Vagina (tissue), 2 donors: ENCODE measurements around the gene PUSL1. TPM values are rescaled to one million over a fixed set of nuclear protein-coding genes. Genes with fewer than 3 reads are reported as not detected.

ENCODE experiments used
- DNase-seq, 2 donors: peaks; one replicate each; pipeline ENCODE4 v3.0.0-alpha.2; 2017; ENCODE audit errors: extremely low spot score in 2 of 2
- H3K27ac ChIP-seq: fragments of 200-600 bp; sonication (generic); one replicate; pipeline ENCODE4 v1.5.1; 2019
- H3K27me3 ChIP-seq: fragments of 200-600 bp; sonication (generic); one replicate; pipeline ENCODE4 v1.5.1; 2019
- H3K36me3 ChIP-seq, 2 donors: fragments of 200-600 bp; sonication (generic); one replicate each; pipeline ENCODE4 v1.5.1; 2017 to 2019
- H3K4me1 ChIP-seq: fragments of 200-600 bp; sonication (generic); one replicate; pipeline ENCODE4 v1.5.1; 2019
- H3K4me3 ChIP-seq, 2 donors: fragments of 200-600 bp; sonication (generic); 1 replicate in 1 of 2; 2 replicates in 1 of 2; pipeline ENCODE4 v1.5.1; 2016 to 2019
- H3K9me3 ChIP-seq: fragments of 200-600 bp; sonication (generic); one replicate; pipeline ENCODE4 v1.5.1; 2019
- POLR2A ChIP-seq, 2 donors: fragments of 450-650 bp; IDR thresholded peaks; one replicate each; pipeline ENCODE4 v1.6.1; 2017; ENCODE audit warnings: antibody characterized with exemption in 2 of 2, mild to moderate bottlenecking in 2 of 2, moderate library complexity in 2 of 2
- POLR2AphosphoS5 ChIP-seq, 2 donors: sonication (generic); formaldehyde crosslinking; IDR thresholded peaks; one replicate each; pipeline ENCODE4 v1.9.0; 2017; ENCODE audit warnings: antibody characterized with exemption in 2 of 2, mild to moderate bottlenecking in 2 of 2, low read depth in 1 of 2; ENCODE audit not compliant: insufficient read depth in 1 of 2
- intact Hi-C: fragments of 100-400 bp; cut with DNase I; formaldehyde crosslinking; loops from one replicate; pipeline ENCODE4 v1.15.1; 2023
- total RNA-seq: library from RNA; depleted of rRNA; stranded (reverse); fragments of >200 nt; gene quantifications from one replicate; pipeline ENCODE4 v1.2.3, GENCODE V29; 2016
- TF ChIP-seq, protein P1 (sequence below), 3 experiments: fragments of 450-650 bp in 2 of 3; fragments of 200-600 bp in 1 of 3; sonication (generic) in 1 of 3; IDR thresholded peaks; one replicate each; pipeline ENCODE4 v1.5.1; 2017 to 2019; ENCODE audit warnings: antibody characterized with exemption in 3 of 3, mild to moderate bottlenecking in 2 of 3, moderate library complexity in 2 of 3

Gene PUSL1
- total RNA-seq, 1 donor from 2014 or later: 31.2 TPM

DNA sequence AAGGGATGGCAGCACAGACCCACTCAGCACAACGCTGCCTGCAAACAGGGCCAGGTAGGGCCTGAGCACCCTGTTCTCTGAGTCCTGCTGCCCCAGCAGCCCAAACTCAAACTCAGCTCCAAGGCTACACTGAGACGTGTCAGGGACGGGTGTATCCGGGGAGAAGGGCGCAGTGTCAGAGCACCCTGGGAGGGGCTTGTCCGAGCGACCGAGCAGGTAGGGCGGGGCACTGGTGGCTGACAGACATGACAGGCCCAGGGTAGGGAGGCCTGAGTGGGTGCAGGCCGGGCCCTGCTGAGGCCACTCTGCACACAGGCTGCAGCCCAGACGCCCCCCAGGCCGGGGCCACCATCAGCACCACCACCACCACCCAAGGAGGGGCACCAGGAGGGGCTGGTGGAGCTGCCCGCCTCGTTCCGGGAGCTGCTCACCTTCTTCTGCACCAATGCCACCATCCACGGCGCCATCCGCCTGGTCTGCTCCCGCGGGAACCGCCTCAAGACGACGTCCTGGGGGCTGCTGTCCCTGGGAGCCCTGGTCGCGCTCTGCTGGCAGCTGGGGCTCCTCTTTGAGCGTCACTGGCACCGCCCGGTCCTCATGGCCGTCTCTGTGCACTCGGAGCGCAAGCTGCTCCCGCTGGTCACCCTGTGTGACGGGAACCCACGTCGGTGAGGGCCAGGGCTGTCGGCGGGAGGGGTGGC, 22.6 kb upstream of the PUSL1 start:
- Histone ChIP-seq H3K9me3 (no peaks in the 10 kb centered on the region), H3K27me3 (no peaks in the 10 kb centered on the region), H3K4me3 (no peak overlapping the region), H3K27ac (no peak overlapping the region), H3K36me3 (no peaks in the 10 kb centered on the region), H3K4me1 (peaks cover 11% of the 10 kb centered on the region)
- intact Hi-C loops: no loop called here
- TF ChIP-seq, protein P1, sequence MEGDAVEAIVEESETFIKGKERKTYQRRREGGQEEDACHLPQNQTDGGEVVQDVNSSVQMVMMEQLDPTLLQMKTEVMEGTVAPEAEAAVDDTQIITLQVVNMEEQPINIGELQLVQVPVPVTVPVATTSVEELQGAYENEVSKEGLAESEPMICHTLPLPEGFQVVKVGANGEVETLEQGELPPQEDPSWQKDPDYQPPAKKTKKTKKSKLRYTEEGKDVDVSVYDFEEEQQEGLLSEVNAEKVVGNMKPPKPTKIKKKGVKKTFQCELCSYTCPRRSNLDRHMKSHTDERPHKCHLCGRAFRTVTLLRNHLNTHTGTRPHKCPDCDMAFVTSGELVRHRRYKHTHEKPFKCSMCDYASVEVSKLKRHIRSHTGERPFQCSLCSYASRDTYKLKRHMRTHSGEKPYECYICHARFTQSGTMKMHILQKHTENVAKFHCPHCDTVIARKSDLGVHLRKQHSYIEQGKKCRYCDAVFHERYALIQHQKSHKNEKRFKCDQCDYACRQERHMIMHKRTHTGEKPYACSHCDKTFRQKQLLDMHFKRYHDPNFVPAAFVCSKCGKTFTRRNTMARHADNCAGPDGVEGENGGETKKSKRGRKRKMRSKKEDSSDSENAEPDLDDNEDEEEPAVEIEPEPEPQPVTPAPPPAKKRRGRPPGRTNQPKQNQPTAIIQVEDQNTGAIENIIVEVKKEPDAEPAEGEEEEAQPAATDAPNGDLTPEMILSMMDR (IDR thresholded peaks at IDR 0.05): no peak
- TF ChIP-seq POLR2A (IDR thresholded peaks at IDR 0.05): no peak
- TF ChIP-seq POLR2AphosphoS5 (IDR thresholded peaks at IDR 0.05; ENCODE audit: insufficient read depth in 1 of 2, low read depth in 1 of 2): no peak
- no peak for DNase-seq

DNA sequence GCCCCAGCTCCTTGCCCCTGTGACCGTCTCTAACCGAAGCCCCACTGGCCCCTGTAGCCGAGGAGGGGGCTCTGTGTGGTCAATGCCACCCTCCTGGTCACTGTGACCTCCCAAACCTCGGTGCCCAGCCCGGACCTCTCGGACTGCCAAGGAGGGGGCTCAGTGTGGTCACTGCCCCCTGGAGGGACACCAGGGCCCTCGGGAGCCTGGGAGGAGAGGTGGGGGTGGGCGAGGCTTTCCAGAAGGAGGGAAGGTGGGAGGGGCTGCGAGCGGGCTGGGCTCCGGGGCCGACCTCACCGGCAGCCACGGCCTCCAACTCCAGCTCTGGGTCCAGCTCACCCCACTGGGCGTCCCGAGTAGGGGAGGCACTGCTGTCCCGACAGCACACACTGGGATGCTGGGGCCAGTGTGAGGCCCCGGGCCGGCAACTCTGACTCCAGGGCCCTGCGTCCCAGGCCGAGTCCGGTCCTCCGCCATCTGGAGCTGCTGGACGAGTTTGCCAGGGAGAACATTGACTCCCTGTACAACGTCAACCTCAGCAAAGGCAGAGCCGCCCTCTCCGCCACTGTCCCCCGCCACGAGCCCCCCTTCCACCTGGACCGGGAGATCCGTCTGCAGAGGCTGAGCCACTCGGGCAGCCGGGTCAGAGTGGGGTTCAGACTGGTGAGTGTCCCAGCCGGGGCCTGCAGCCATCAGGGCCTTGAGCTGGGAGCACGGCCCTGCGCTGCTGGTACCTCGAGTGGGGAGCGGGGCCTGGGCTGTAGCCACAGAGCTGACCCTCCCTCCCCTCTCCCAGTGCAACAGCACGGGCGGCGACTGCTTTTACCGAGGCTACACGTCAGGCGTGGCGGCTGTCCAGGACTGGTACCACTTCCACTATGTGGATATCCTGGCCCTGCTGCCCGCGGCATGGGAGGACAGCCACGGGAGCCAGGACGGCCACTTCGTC, 21.8 kb upstream of the PUSL1 start:
- H3K4me3 ChIP-seq: no peak overlapping the region
- no peaks in the 10 kb centered on the region for H3K27me3 ChIP-seq
- intact Hi-C loops: no loop called here
- H3K27ac ChIP-seq: no peak overlapping the region
- DNase-seq: no peak
- TF ChIP-seq POLR2A (IDR thresholded peaks at IDR 0.05) (no peak), POLR2AphosphoS5 (IDR thresholded peaks at IDR 0.05; ENCODE audit: insufficient read depth in 1 of 2, low read depth in 1 of 2) (no peak)
- TF ChIP-seq, protein P1 (IDR thresholded peaks at IDR 0.05): no peak
- peaks cover 17% of the 10 kb centered on the region for H3K4me1 ChIP-seq
- no peaks in the 10 kb centered on the region for H3K36me3 ChIP-seq
- no peaks in the 10 kb centered on the region for H3K9me3 ChIP-seq

DNA sequence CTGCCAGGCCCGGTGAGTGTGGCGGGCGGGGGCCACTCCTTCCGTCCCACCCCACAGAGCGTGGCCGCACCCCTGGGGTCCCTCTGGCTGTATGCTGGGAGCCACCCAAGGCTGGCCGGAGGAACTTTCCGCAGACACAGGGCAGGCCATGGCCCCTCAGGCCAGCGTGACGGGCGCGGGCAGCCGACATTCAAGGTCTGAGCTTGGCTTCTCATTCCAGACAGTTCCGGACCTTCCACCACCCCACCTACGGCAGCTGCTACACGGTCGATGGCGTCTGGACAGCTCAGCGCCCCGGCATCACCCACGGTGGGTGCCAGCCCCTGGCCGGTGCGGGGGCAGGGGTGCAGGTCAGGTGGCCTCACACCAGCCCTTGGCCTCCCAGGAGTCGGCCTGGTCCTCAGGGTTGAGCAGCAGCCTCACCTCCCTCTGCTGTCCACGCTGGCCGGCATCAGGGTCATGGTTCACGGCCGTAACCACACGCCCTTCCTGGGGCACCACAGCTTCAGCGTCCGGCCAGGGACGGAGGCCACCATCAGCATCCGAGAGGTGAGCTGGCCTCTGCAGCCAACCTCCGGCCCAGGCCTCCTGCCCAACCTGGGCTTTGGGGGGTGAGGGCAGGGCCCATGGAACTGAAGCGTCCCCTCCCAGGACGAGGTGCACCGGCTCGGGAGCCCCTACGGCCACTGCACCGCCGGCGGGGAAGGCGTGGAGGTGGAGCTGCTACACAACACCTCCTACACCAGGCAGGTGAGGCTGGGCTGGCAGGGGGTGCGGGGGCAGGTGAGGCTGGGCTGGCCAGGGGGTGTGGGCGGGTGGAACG, 20.9 kb upstream of the PUSL1 start:
- H3K4me1 ChIP-seq: peaks cover 15% of the 10 kb centered on the region
- intact Hi-C loops: no loop called here
- H3K4me3 ChIP-seq: no peak overlapping the region
- no peaks in the 10 kb centered on the region for H3K9me3 ChIP-seq
- no peak for DNase-seq
- H3K27ac ChIP-seq: no peak overlapping the region
- no peaks in the 10 kb centered on the region for H3K27me3 ChIP-seq
- H3K36me3 ChIP-seq: no peaks in the 10 kb centered on the region
- TF ChIP-seq POLR2AphosphoS5 (IDR thresholded peaks at IDR 0.05; ENCODE audit: insufficient read depth in 1 of 2, low read depth in 1 of 2) (no peak), POLR2A (IDR thresholded peaks at IDR 0.05) (no peak)
- TF ChIP-seq, protein P1 (IDR thresholded peaks at IDR 0.05): no peak

DNA sequence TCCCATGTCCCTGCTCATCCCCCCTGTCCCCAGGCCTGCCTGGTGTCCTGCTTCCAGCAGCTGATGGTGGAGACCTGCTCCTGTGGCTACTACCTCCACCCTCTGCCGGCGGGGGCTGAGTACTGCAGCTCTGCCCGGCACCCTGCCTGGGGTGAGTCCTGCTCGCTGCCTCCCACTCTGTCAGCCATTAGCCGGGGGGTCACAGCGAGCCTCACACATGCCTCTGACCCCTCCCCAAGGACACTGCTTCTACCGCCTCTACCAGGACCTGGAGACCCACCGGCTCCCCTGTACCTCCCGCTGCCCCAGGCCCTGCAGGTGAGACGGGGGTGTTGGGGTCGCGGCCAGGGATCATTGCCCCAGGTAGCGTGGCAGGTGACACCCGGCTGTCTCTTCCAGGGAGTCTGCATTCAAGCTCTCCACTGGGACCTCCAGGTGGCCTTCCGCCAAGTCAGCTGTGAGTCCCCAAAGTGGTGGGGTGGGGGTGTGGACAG, 18.1 kb upstream of the PUSL1 start:
- Histone ChIP-seq H3K27me3 (no peaks in the 10 kb centered on the region), H3K4me3 (no peak overlapping the region), H3K27ac (no peak overlapping the region), H3K9me3 (no peaks in the 10 kb centered on the region), H3K4me1 (peaks cover 15% of the 10 kb centered on the region), H3K36me3 (no peaks in the 10 kb centered on the region)
- no peak for DNase-seq
- TF ChIP-seq, protein P1 (IDR thresholded peaks at IDR 0.05): peak; percentile 29 to 50 (median 32)
- TF ChIP-seq POLR2AphosphoS5 (IDR thresholded peaks at IDR 0.05; ENCODE audit: insufficient read depth in 1 of 2, low read depth in 1 of 2): no peak
- intact Hi-C loops: loop anchor here (5.0 kb wide), 1 partner anchor 168 kb away; no protein-coding TSS in a partner anchor
